OCI-LY1 (cell line): Measurements from ENCODE around the gene HPDL.

ENCODE experiments used
- EZH2 ChIP-seq: fragments of 200-600 bp; sonication (generic), shearing (Covaris generic); IDR thresholded peaks from 2 replicates; pipeline ENCODE4 v1.8.0; 2017; ENCODE audit warnings: borderline replicate concordance, mixed run types, mild to moderate bottlenecking, antibody characterized with exemption, low read length, moderate library complexity, mixed read lengths
- TF ChIP-seq, protein P1 (sequence below): fragments of 200-600 bp; sonication (generic), shearing (Covaris generic); IDR thresholded peaks from 2 replicates; pipeline ENCODE4 v1.5.1; 2017; ENCODE audit warnings: mild to moderate bottlenecking, antibody characterized with exemption, low read length, moderate library complexity, mixed read lengths

- TF ChIP-seq, protein P1, sequence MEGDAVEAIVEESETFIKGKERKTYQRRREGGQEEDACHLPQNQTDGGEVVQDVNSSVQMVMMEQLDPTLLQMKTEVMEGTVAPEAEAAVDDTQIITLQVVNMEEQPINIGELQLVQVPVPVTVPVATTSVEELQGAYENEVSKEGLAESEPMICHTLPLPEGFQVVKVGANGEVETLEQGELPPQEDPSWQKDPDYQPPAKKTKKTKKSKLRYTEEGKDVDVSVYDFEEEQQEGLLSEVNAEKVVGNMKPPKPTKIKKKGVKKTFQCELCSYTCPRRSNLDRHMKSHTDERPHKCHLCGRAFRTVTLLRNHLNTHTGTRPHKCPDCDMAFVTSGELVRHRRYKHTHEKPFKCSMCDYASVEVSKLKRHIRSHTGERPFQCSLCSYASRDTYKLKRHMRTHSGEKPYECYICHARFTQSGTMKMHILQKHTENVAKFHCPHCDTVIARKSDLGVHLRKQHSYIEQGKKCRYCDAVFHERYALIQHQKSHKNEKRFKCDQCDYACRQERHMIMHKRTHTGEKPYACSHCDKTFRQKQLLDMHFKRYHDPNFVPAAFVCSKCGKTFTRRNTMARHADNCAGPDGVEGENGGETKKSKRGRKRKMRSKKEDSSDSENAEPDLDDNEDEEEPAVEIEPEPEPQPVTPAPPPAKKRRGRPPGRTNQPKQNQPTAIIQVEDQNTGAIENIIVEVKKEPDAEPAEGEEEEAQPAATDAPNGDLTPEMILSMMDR = no peak
- TF ChIP-seq EZH2 = no peak
Measured at GRCh38 chr1:45348966-45349677, 22.4 kb downstream of the HPDL start.
